ENCODE measurements around the gene KCNAB2.

DNA sequence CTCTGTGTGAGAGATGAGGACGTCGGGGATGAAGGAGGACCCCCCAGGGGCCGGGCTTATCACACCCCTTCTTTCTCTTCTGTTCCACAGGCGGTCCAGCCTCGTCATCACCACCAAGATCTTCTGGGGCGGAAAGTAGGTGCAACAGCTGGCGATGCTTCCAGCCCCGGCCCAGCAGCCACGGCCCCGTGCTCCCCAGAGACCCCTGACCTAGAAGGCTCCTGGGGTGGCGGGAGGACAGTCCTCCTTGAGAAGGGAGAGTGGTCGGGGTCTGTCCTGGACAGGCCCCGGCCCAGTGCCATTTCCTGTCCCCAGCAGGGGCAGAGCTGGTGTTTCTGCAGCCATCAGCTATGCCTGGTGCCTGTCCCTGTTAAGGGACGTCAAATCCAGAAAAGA lies 41.7 kb downstream of the KCNAB2 start:
- TF ChIP-seq, protein P1, sequence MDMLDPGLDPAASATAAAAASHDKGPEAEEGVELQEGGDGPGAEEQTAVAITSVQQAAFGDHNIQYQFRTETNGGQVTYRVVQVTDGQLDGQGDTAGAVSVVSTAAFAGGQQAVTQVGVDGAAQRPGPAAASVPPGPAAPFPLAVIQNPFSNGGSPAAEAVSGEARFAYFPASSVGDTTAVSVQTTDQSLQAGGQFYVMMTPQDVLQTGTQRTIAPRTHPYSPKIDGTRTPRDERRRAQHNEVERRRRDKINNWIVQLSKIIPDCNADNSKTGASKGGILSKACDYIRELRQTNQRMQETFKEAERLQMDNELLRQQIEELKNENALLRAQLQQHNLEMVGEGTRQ (CRISPR knock-in tag; IDR thresholded peaks at IDR 0.05), result no peak
- no peak for TF ChIP-seq SP1 (CRISPR knock-in tag; conservative IDR thresholded peaks at IDR 0.05)
- TF ChIP-seq, protein P2, sequence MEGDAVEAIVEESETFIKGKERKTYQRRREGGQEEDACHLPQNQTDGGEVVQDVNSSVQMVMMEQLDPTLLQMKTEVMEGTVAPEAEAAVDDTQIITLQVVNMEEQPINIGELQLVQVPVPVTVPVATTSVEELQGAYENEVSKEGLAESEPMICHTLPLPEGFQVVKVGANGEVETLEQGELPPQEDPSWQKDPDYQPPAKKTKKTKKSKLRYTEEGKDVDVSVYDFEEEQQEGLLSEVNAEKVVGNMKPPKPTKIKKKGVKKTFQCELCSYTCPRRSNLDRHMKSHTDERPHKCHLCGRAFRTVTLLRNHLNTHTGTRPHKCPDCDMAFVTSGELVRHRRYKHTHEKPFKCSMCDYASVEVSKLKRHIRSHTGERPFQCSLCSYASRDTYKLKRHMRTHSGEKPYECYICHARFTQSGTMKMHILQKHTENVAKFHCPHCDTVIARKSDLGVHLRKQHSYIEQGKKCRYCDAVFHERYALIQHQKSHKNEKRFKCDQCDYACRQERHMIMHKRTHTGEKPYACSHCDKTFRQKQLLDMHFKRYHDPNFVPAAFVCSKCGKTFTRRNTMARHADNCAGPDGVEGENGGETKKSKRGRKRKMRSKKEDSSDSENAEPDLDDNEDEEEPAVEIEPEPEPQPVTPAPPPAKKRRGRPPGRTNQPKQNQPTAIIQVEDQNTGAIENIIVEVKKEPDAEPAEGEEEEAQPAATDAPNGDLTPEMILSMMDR (IDR thresholded peaks at IDR 0.05), result no peak
- no peak for TF ChIP-seq PRRX2 (CRISPR knock-in tag; IDR thresholded peaks at IDR 0.05)
- TF ChIP-seq, protein P3, sequence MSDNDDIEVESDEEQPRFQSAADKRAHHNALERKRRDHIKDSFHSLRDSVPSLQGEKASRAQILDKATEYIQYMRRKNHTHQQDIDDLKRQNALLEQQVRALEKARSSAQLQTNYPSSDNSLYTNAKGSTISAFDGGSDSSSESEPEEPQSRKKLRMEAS (CRISPR knock-in tag; IDR thresholded peaks at IDR 0.05), result no peak
- TF ChIP-seq NR2C2 (CRISPR knock-in tag; IDR thresholded peaks at IDR 0.05), result no peak
- TF ChIP-seq ZNF416 (CRISPR knock-in tag; IDR thresholded peaks at IDR 0.05), result no peak
- TF ChIP-seq, protein P4, sequence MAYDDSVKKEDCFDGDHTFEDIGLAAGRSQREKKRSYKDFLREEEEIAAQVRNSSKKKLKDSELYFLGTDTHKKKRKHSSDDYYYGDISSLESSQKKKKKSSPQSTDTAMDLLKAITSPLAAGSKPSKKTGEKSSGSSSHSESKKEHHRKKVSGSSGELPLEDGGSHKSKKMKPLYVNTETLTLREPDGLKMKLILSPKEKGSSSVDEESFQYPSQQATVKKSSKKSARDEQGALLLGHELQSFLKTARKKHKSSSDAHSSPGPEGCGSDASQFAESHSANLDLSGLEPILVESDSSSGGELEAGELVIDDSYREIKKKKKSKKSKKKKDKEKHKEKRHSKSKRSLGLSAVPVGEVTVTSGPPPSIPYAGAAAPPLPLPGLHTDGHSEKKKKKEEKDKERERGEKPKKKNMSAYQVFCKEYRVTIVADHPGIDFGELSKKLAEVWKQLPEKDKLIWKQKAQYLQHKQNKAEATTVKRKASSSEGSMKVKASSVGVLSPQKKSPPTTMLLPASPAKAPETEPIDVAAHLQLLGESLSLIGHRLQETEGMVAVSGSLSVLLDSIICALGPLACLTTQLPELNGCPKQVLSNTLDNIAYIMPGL (CRISPR knock-in tag; IDR thresholded peaks at IDR 0.05), result no peak

Measured in WTC11 (cell line).